ENCODE results near the gene SLC38A7. TPM values are rescaled to one million over a fixed set of nuclear protein-coding genes. Genes with fewer than 3 reads are reported as not detected.

The SLC38A7 gene
- total RNA-seq, 2 donors from 2014 or later = 6.3 to 7.3 TPM

DNA sequence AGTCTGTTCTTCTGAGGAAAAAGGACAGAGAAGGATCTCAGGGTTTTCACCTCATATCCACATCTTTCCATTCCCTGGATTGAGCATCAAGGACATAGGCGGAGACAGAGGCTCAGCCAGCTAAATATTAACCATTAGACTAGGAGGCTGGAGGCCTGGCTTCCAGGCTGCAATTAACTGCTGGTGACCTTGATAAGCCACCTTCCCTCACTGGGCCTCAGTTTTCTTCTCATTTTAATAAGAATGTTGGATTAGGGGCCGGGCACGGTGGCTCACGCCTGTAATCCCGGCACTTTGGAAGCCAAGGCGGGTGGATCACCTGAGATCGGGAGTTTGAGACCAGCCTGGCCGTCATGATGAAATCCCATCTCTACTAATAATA is 29.4 kb downstream of the SLC38A7 start:
- no peaks in the 10 kb centered on the region for H3K9me3 ChIP-seq
- DNase-seq (peak; percentile 23 to 51 (median 43)), ATAC-seq (peak; percentile 71)
- peaks cover 10% of the 10 kb centered on the region for H3K4me1 ChIP-seq
- peak overlapping the region in 2 of 4 donors; percentile 7 to 19 for H3K27ac ChIP-seq
- H3K36me3 ChIP-seq (replicated peaks in 1 of 2; ENCODE audit: insufficient read depth in 1 of 2, low read depth in 2 of 2) = no peaks in the 10 kb centered on the region
- H3K27me3 ChIP-seq = no peaks in the 10 kb centered on the region
- no peak overlapping the region for H3K4me3 ChIP-seq
- WGBS, 2 donors = 32 to 35% methylated on average over 8 of the region's 8 CpGs
- TF ChIP-seq, protein P1, sequence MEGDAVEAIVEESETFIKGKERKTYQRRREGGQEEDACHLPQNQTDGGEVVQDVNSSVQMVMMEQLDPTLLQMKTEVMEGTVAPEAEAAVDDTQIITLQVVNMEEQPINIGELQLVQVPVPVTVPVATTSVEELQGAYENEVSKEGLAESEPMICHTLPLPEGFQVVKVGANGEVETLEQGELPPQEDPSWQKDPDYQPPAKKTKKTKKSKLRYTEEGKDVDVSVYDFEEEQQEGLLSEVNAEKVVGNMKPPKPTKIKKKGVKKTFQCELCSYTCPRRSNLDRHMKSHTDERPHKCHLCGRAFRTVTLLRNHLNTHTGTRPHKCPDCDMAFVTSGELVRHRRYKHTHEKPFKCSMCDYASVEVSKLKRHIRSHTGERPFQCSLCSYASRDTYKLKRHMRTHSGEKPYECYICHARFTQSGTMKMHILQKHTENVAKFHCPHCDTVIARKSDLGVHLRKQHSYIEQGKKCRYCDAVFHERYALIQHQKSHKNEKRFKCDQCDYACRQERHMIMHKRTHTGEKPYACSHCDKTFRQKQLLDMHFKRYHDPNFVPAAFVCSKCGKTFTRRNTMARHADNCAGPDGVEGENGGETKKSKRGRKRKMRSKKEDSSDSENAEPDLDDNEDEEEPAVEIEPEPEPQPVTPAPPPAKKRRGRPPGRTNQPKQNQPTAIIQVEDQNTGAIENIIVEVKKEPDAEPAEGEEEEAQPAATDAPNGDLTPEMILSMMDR (IDR thresholded peaks at IDR 0.05) = no peak
- no peak for TF ChIP-seq POLR2A (IDR thresholded peaks at IDR 0.05)
- intact Hi-C loops (cut with DNase I) = loop anchor here (10.0 kb wide), 1 partner anchor 320 kb away; no protein-coding TSS in a partner anchor

DNA sequence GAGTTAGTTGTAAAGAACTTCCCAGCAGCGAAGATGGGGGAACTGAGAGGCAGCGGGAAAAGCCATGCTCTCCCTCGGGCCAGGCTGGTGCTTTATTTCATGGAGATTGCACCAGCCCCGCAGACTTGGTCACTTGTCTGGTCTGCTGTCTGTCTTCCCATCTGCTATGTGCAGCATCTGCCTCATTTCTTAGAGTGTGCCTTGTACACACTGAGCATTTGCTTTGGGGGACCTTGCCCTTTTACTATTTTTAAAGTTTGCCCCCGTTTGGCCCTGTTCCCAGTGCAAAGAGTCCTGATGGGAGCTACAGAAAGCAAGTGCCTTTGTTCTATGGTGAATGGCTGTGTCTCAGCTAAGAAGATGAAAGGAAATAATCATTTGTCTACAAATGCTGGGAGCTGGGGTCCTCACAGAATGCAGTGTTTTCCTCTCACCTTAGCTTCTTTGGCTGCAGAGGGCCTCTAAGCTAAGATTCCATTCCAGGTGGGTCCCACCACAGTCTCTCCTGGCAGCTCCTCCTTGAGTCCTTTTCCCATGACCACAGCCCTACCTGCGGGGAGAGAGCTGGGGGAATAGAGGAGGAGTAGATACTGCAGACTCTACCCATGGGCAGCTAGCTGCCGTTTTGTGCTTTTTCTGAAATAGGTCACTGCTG is 29.9 kb downstream of the SLC38A7 start:
- peaks cover 10% of the 10 kb centered on the region for H3K4me1 ChIP-seq
- WGBS, 2 donors = 65 to 70% methylated on average over 6 to 7 of the region's 7 CpGs

DNA sequence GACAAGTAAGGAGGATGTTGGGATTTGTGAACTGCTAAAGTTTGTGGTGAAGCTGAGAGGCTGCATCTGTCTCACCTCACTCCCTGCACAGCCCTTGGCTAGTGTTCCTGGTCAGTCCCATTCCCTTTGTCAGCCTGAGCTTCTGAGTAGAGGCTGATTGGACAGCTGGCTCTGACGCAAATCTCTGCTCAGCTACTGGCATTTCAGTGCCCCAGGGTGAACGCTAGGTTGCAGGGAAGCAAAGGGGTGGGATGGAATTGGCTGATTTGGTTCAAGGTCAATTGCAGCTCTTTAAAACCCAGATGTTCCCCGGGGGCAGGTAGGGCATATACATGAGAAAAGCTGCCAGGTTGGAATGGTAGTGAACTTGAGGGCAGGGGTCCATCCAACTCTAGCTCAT is 31.8 kb downstream of the SLC38A7 start:
- ATAC-seq (no peak), DNase-seq (no peak)
- WGBS, 2 donors = 55 to 67% methylated on average over 2 to 3 of the region's 3 CpGs
- H3K27me3 ChIP-seq = no peaks in the 10 kb centered on the region
- intact Hi-C loops (cut with DNase I) = loop anchor here (10.0 kb wide), 1 partner anchor 318 kb away; no protein-coding TSS in a partner anchor
- H3K9me3 ChIP-seq = no peaks in the 10 kb centered on the region
- H3K36me3 ChIP-seq (replicated peaks in 1 of 2; ENCODE audit: insufficient read depth in 1 of 2, low read depth in 2 of 2) = no peaks in the 10 kb centered on the region
- peaks cover 10% of the 10 kb centered on the region for H3K4me1 ChIP-seq
- H3K4me3 ChIP-seq = no peak overlapping the region
- no peak overlapping the region for H3K27ac ChIP-seq
- TF ChIP-seq, protein P1 (IDR thresholded peaks at IDR 0.05) = no peak
- TF ChIP-seq POLR2A (IDR thresholded peaks at IDR 0.05) = no peak

More for the DNA sequence above, 29.9 kb downstream of the SLC38A7 start:
- H3K36me3 ChIP-seq (replicated peaks in 1 of 2; ENCODE audit: insufficient read depth in 1 of 2, low read depth in 2 of 2) = no peaks in the 10 kb centered on the region
- ATAC-seq (no peak), DNase-seq (no peak)
- no peaks in the 10 kb centered on the region for H3K27me3 ChIP-seq
- H3K27ac ChIP-seq = peak overlapping the region in 1 of 4 donors; percentile 7
- no peaks in the 10 kb centered on the region for H3K9me3 ChIP-seq
- H3K4me3 ChIP-seq = no peak overlapping the region
- intact Hi-C loops (cut with DNase I) = loop anchor here (10.0 kb wide), 1 partner anchor 320 kb away; no protein-coding TSS in a partner anchor
- TF ChIP-seq POLR2A (IDR thresholded peaks at IDR 0.05) = no peak

DNA sequence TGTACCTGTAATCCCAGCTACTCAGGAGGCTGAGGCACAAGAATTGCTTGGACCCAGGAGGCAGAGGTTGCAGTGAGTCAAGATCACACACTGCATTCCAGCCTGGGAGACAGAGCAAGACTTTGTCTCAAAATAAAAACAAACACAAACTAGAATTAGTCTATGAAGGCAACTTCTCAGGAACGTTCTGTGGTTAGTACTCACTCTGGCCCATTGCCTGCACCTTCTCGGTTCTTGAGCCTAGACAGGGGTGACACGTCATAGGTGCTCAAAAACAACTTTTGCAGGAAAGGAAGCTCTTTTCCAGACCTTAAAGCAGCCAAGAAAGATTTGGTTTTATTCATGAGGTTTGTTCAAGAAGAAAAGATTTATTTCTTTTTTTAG is 32.6 kb downstream of the SLC38A7 start:
- no peak for ATAC-seq
- intact Hi-C loops (cut with DNase I) = loop anchor here (10.0 kb wide), 1 partner anchor 317 kb away; no protein-coding TSS in a partner anchor
- WGBS, 2 donors = 67 to 70% methylated on average over 3 of the region's 3 CpGs
- H3K36me3 ChIP-seq (replicated peaks in 1 of 2; ENCODE audit: insufficient read depth in 1 of 2, low read depth in 2 of 2) = no peaks in the 10 kb centered on the region
- no peak overlapping the region for H3K27ac ChIP-seq
- H3K4me3 ChIP-seq = no peak overlapping the region
- no peaks in the 10 kb centered on the region for H3K27me3 ChIP-seq
- no peak for TF ChIP-seq POLR2A (IDR thresholded peaks at IDR 0.05)
- TF ChIP-seq, protein P1 (IDR thresholded peaks at IDR 0.05) = no peak
- no peaks in the 10 kb centered on the region for H3K9me3 ChIP-seq
- peaks cover 10% of the 10 kb centered on the region for H3K4me1 ChIP-seq
- no peak for DNase-seq

DNA sequence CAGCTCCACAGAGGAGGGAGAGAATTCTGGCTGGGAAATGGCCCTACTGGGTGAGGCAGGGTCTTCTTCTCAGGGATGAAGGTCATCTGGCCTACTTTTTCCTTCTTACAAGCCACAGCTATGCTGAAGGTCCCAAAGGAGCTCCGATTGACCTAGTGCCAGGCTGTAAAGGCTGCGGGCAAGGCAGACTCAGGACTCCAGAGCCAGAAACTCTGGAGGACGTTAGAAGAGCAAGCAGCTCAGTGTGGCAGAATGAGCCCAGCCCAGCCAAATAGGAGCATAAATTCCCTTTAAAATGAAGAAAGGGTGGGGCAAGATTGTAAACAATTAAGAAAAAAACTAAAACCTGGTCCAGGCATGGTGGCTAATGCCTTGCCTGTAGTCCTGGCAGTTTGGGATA is 34.9 kb downstream of the SLC38A7 start:
- Histone ChIP-seq H3K27ac (no peak overlapping the region), H3K4me3 (no peak overlapping the region), H3K4me1 (peaks cover 2% of the 10 kb centered on the region), H3K36me3 (replicated peaks in 1 of 2; ENCODE audit: insufficient read depth in 1 of 2, low read depth in 2 of 2) (no peaks in the 10 kb centered on the region), H3K27me3 (no peaks in the 10 kb centered on the region), H3K9me3 (no peaks in the 10 kb centered on the region)
- intact Hi-C loops (cut with DNase I) = loop anchor here (10.0 kb wide), 1 partner anchor 315 kb away; no protein-coding TSS in a partner anchor
- ATAC-seq (no peak), DNase-seq (no peak)
- WGBS, 2 donors = 72 to 84% methylated on average over 3 of the region's 3 CpGs
- TF ChIP-seq POLR2A (IDR thresholded peaks at IDR 0.05) = no peak
- TF ChIP-seq, protein P1 (IDR thresholded peaks at IDR 0.05) = no peak

Data from body of pancreas (tissue), 4 donors.